ENCODE results near the gene LAD1. TPM values are rescaled to one million over a fixed set of nuclear protein-coding genes. Genes with fewer than 3 reads are reported as not detected.

Gene LAD1
- total RNA-seq, 2 experiments from 2014 or later = not detected

GRCh38 chr1:201360901-201361651 lies 38.0 kb downstream of the LAD1 start:
- intact Hi-C loops (cut with DNase I, micrococcal nuclease) = loop anchor here (1.0 kb wide), 1 partner anchor 107 kb away; no protein-coding TSS in a partner anchor
- H3K4me1 Mint-ChIP-seq = no peaks in the 10 kb centered on the region
- ChIA-PET CTCF (interaction anchor here (0.6 to 5.7 kb wide), 9 partner anchors 14 to 228 kb away, joined by 3 to 23 read pairs (median 5); partner anchors contain the start of gene TNNT2), POLR2A (no interaction called here)
- no peaks in the 10 kb centered on the region for H3K9me3 Mint-ChIP-seq (ENCODE audit: low read depth)
- DNase-seq = no peak
- H3K27ac Mint-ChIP-seq = no peak overlapping the region
- H3K36me3 Mint-ChIP-seq (ENCODE audit: low read depth) = no peaks in the 10 kb centered on the region
- H3K4me3 Mint-ChIP-seq = no peak overlapping the region
- ATAC-seq = no peak
- H3K27me3 Mint-ChIP-seq = peaks cover 5% of the 10 kb centered on the region

DNA sequence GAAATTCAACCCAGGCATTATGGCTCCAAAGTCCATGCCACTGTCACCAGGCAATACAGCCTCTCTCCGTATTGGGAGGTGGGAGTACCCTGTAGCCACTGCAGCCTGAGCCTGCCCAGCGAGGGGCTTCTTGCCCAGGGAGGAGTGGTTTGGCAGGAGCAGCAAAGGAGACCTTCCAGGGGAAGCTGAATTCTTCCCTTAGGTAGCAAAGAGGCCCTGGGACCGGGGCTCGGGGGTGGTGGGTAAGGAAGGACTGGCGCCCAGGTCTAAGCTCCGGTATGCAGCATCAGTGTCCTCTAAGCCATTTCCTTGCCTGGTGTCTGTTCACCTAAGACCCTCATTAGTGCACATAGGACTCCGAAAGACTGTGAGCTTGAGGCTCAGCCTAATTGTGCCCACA lies 38.6 kb downstream of the LAD1 start:
- POLR2A ChIA-PET = no interaction called here

GRCh38 chr1:201359873-201360210 lies 39.3 kb downstream of the LAD1 start:
- Mint-ChIP-seq H3K4me3 (no peak overlapping the region), H3K27ac (no peak overlapping the region), H3K4me1 (no peaks in the 10 kb centered on the region), H3K9me3 (ENCODE audit: low read depth) (no peaks in the 10 kb centered on the region), H3K27me3 (peaks cover 5% of the 10 kb centered on the region), H3K36me3 (ENCODE audit: low read depth) (no peaks in the 10 kb centered on the region)
- ATAC-seq (no peak), DNase-seq (no peak)
- POLR2A ChIA-PET = no interaction called here
- CTCF ChIA-PET = interaction anchor here (0.8 to 5.7 kb wide), 3 partner anchors 13 to 551 kb away, joined by 3 to 23 read pairs (median 3); no protein-coding TSS in a partner anchor
- intact Hi-C loops (cut with DNase I, micrococcal nuclease) = no loop called here

More for the DNA sequence above, 38.6 kb downstream of the LAD1 start:
- no peaks in the 10 kb centered on the region for H3K4me1 Mint-ChIP-seq
- ATAC-seq = no peak
- peaks cover 5% of the 10 kb centered on the region for H3K27me3 Mint-ChIP-seq
- no peaks in the 10 kb centered on the region for H3K9me3 Mint-ChIP-seq (ENCODE audit: low read depth)
- no peak overlapping the region for H3K4me3 Mint-ChIP-seq
- CTCF ChIA-PET = interaction anchor here (0.5 to 5.7 kb wide), 6 partner anchors 13 to 833 kb away, joined by 3 to 23 read pairs (median 4); partner anchors contain the start of genes LGR6 and TNNT2
- no peaks in the 10 kb centered on the region for H3K36me3 Mint-ChIP-seq (ENCODE audit: low read depth)
- DNase-seq = no peak
- H3K27ac Mint-ChIP-seq = no peak overlapping the region
- intact Hi-C loops (cut with DNase I, micrococcal nuclease) = no loop called here

- Mint-ChIP-seq H3K4me3 (no peak overlapping the region), H3K9me3 (ENCODE audit: low read depth) (no peaks in the 10 kb centered on the region), H3K4me1 (no peaks in the 10 kb centered on the region), H3K27me3 (peaks cover 5% of the 10 kb centered on the region), H3K36me3 (ENCODE audit: low read depth) (no peaks in the 10 kb centered on the region), H3K27ac (no peak overlapping the region)
- ChIA-PET CTCF (interaction anchor here (0.8 to 5.7 kb wide), 5 partner anchors 12 to 551 kb away, joined by 3 to 23 read pairs (median 3); no protein-coding TSS in a partner anchor), POLR2A (no interaction called here)
- intact Hi-C loops (cut with DNase I, micrococcal nuclease) = no loop called here
- DNase-seq (no peak), ATAC-seq (no peak)
Observed at GRCh38 chr1:201359031-201359872, 39.9 kb downstream of the LAD1 start.

GRCh38 chr1:201358596-201358995 lies 40.5 kb downstream of the LAD1 start:
- H3K4me3 Mint-ChIP-seq = no peak overlapping the region
- H3K4me1 Mint-ChIP-seq = no peaks in the 10 kb centered on the region
- H3K9me3 Mint-ChIP-seq (ENCODE audit: low read depth) = no peaks in the 10 kb centered on the region
- intact Hi-C loops (cut with DNase I, micrococcal nuclease) = no loop called here
- peaks cover 5% of the 10 kb centered on the region for H3K27me3 Mint-ChIP-seq
- POLR2A ChIA-PET = no interaction called here
- ATAC-seq (no peak), DNase-seq (no peak)
- H3K27ac Mint-ChIP-seq = no peak overlapping the region
- no peaks in the 10 kb centered on the region for H3K36me3 Mint-ChIP-seq (ENCODE audit: low read depth)
- CTCF ChIA-PET = interaction anchor here (0.7 to 5.7 kb wide), 4 partner anchors 11 to 358 kb away, joined by 3 to 23 read pairs (median 4); no protein-coding TSS in a partner anchor

DNA sequence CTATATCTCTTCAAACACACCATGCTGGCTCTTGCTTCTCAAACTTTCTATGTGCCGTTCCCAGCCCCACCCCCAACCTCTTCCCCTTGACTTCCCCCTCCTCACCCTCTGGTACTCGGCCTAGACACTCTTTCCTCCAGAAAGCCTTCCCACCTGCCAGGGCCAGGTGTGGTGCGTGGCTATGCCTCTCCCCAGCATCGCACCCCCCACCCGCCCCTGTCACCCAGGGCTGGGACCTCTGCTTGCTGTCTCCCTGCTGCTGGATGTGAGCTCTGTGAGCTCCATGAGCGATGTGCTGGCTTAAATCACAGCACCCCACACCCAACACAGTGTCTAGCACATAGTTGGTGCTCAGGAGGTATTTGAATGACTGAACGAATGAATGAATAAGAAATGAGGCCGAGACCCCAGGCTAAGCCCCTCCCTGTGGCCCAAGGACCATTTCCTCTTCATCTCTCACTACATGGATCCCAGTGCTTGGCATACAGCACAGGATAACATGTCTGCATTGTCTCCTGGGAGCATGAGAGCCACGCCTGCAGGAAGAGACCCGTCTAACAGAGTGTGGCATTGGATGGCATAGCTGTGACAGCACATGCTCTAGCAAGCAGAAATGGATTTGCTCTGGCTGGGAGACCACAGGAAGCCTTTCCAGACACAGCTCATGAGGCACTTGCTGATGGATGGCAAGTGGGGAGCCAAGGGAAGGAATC lies 41.3 kb downstream of the LAD1 start:
- intact Hi-C loops (cut with DNase I, micrococcal nuclease) = no loop called here
- CTCF ChIA-PET = interaction anchor here (0.7 to 5.7 kb wide), 3 partner anchors 11 to 117 kb away, joined by 3 to 23 read pairs (median 5); no protein-coding TSS in a partner anchor
- POLR2A ChIA-PET = no interaction called here
- no peaks in the 10 kb centered on the region for H3K9me3 Mint-ChIP-seq (ENCODE audit: low read depth)
- ATAC-seq = no peak
- H3K27me3 Mint-ChIP-seq = peaks cover 2% of the 10 kb centered on the region
- H3K27ac Mint-ChIP-seq = no peak overlapping the region
- DNase-seq = no peak
- H3K36me3 Mint-ChIP-seq (ENCODE audit: low read depth) = no peaks in the 10 kb centered on the region
- no peaks in the 10 kb centered on the region for H3K4me1 Mint-ChIP-seq
- H3K4me3 Mint-ChIP-seq = no peak overlapping the region

DNA sequence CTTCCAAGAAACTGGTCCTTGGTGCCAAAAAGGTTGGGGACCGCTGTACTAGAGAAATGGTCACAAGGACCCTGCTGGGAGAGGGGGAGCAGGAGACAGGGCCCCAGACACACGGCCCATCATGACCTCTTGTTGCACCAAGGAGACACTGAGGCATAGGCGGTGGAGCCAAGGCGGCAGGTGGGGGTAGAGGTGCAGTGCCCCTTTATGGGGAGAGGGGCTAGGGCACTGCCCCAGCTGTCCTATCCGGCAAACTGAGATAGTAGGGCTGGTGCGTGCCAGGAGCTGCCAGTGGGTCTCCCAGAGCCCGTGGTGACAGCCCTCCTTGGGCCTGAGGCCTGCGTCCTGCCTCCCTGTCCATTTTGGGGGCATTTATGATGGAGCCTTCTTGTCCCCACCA lies 41.9 kb downstream of the LAD1 start:
- H3K9me3 Mint-ChIP-seq (ENCODE audit: low read depth) = no peaks in the 10 kb centered on the region
- H3K27ac Mint-ChIP-seq = no peak overlapping the region
- no peak for DNase-seq
- ChIA-PET POLR2A (interaction anchor here (0.6 kb wide), 1 partner anchor 58 kb away, joined by 3 read pairs; no protein-coding TSS in a partner anchor), CTCF (interaction anchor here (0.9 kb wide), 1 partner anchor 15 kb away, joined by 3 read pairs; no protein-coding TSS in a partner anchor)
- no peak overlapping the region for H3K4me3 Mint-ChIP-seq
- no peak for ATAC-seq
- no peaks in the 10 kb centered on the region for H3K36me3 Mint-ChIP-seq (ENCODE audit: low read depth)
- H3K27me3 Mint-ChIP-seq = peaks cover under 1% of the 10 kb centered on the region
- intact Hi-C loops (cut with DNase I, micrococcal nuclease) = no loop called here
- H3K4me1 Mint-ChIP-seq = no peaks in the 10 kb centered on the region

GRCh38 chr1:201356701-201357100 lies 42.4 kb downstream of the LAD1 start:
- Mint-ChIP-seq H3K4me3 (no peak overlapping the region), H3K36me3 (ENCODE audit: low read depth) (no peaks in the 10 kb centered on the region), H3K4me1 (no peaks in the 10 kb centered on the region), H3K27ac (no peak overlapping the region), H3K27me3 (no peaks in the 10 kb centered on the region), H3K9me3 (ENCODE audit: low read depth) (no peaks in the 10 kb centered on the region)
- intact Hi-C loops (cut with DNase I, micrococcal nuclease) = no loop called here
- POLR2A ChIA-PET = interaction anchor here (0.6 kb wide), 1 partner anchor 58 kb away, joined by 3 read pairs; no protein-coding TSS in a partner anchor
- no peak for DNase-seq
- CTCF ChIA-PET = no interaction called here
- ATAC-seq = no peak

GRCh38 chr1:201356236-201356635 lies 42.9 kb downstream of the LAD1 start:
- ChIA-PET CTCF (no interaction called here), POLR2A (no interaction called here)
- DNase-seq = no peak
- no peaks in the 10 kb centered on the region for H3K36me3 Mint-ChIP-seq (ENCODE audit: low read depth)
- intact Hi-C loops (cut with DNase I, micrococcal nuclease) = no loop called here
- H3K9me3 Mint-ChIP-seq (ENCODE audit: low read depth) = no peaks in the 10 kb centered on the region
- no peak overlapping the region for H3K27ac Mint-ChIP-seq
- no peak overlapping the region for H3K4me3 Mint-ChIP-seq
- H3K4me1 Mint-ChIP-seq = no peaks in the 10 kb centered on the region
- ATAC-seq = no peak
- peaks cover 4% of the 10 kb centered on the region for H3K27me3 Mint-ChIP-seq

GRCh38 chr1:201355471-201355870 lies 43.7 kb downstream of the LAD1 start:
- Mint-ChIP-seq H3K36me3 (ENCODE audit: low read depth) (no peaks in the 10 kb centered on the region), H3K27me3 (peaks cover 7% of the 10 kb centered on the region), H3K9me3 (ENCODE audit: low read depth) (no peaks in the 10 kb centered on the region), H3K4me3 (no peak overlapping the region), H3K4me1 (no peaks in the 10 kb centered on the region), H3K27ac (no peak overlapping the region)
- DNase-seq = no peak
- ChIA-PET POLR2A (interaction anchor here (0.6 kb wide), 1 partner anchor 28 kb away, joined by 6 read pairs; no protein-coding TSS in a partner anchor), CTCF (interaction anchor here (0.6 to 1.1 kb wide), 3 partner anchors 16 to 54 kb away, joined by 3 to 5 read pairs (median 3); no protein-coding TSS in a partner anchor)
- no peak for ATAC-seq
- intact Hi-C loops (cut with DNase I, micrococcal nuclease) = no loop called here

DNA sequence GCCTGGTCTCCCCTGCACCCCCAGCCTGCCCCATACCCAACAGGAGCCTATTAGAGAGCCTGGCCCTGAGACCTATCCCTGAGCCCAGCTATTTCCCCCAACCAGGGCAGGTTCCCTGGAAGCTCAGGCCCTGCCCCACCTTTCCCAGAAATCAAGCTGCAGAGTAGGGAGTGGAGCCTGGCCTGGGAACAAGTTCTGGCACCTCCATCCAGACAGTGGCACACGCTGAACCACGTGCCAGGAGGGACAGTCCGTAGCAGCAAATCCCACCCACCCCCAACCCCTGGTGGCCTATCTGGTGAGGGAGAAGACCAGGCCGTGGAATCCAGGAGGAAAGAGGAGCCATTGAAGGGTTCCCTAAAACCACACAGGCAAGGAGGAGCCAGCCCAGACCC lies 44.2 kb downstream of the LAD1 start:
- H3K4me3 Mint-ChIP-seq = no peak overlapping the region
- DNase-seq (no peak), ATAC-seq (no peak)
- CTCF ChIA-PET = interaction anchor here (1.0 to 1.1 kb wide), 2 partner anchors 16 to 37 kb away, joined by 3 to 5 read pairs; no protein-coding TSS in a partner anchor
- H3K4me1 Mint-ChIP-seq = no peaks in the 10 kb centered on the region
- POLR2A ChIA-PET = no interaction called here
- H3K27ac Mint-ChIP-seq = no peak overlapping the region
- H3K9me3 Mint-ChIP-seq (ENCODE audit: low read depth) = no peaks in the 10 kb centered on the region
- intact Hi-C loops (cut with DNase I, micrococcal nuclease) = no loop called here
- no peaks in the 10 kb centered on the region for H3K36me3 Mint-ChIP-seq (ENCODE audit: low read depth)
- peaks cover 7% of the 10 kb centered on the region for H3K27me3 Mint-ChIP-seq
